GM19468 (cell line): Measurements from ENCODE around the gene RFPL1.
"Not testable (repeated sequence)": the region's sequence is repeated elsewhere in the genome, so short reads cannot be mapped to it uniquely, and the experiment has no call there.

Source experiments
- ATAC-seq: cut with Tn5 transposase; IDR thresholded peaks from one replicate; pipeline ENCODE4 v1.9.1; 2021; ENCODE audit warnings: mild to moderate bottlenecking, moderate library complexity, moderate number of reproducible peaks; ENCODE audit not compliant: unreplicated experiment; ENCODE audit errors: extremely low read depth

The RFPL1 gene

DNA sequence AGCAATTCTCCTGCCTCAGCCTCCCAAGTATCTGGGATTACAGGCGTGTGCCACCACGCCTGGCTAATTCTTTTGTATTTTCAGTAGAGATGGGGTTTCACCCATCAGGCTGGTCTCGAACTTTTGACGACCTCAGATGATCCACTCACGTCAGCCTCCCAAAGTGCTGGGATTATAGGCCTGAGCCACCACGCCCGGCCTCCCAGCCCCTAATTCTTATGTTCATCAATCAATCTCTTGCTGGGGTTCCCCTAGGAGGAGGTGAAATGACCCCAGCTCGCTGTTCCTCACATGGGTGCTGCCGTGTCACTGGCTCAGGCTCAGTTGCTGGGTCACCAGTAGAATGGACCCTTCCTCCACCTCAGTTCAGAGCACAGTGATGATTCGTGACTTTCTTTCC, at the start of gene RFPL1:
TSS of gene RFPL1 (plus strand) at position 301 of the 400 bp plus-strand sequence.
- ATAC-seq = not testable (repeated sequence)

DNA sequence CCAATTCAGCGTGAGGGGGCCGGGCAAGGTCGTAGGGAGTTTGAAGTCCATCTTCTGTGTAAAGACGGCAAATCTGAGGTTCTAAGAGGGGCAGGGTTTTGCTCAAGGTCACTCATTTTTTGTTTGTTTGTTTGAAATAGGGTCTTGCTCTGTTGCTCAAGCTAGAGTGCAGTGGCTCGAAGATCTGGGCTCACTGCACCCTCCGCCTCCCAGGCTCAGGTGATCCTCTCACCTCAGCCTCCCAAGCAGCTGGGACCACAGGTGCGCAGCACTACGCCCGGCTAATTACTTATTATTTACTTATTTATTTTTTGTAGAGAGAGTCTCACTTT, 49.7 kb upstream of the RFPL1 start:
- no peak for ATAC-seq

DNA sequence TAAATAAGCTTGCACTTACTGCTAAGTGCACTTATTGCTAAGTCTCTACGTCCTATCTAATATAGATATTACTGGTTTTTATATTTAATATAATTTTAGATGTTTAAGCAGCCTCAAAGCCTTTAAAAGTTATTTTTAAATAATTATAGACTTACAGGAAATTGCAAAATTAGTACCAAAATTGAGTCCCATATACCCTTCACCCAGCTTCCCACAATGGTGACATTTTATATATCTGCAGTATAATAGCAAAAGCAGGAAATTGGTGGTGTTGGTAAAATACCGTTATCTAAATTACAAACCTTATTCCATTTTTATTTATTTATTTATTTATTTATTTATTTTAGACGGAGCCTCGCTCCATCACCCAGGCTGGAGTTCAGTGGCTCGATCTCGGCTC, 48.1 kb upstream of the RFPL1 start:
- ATAC-seq = no peak

DNA sequence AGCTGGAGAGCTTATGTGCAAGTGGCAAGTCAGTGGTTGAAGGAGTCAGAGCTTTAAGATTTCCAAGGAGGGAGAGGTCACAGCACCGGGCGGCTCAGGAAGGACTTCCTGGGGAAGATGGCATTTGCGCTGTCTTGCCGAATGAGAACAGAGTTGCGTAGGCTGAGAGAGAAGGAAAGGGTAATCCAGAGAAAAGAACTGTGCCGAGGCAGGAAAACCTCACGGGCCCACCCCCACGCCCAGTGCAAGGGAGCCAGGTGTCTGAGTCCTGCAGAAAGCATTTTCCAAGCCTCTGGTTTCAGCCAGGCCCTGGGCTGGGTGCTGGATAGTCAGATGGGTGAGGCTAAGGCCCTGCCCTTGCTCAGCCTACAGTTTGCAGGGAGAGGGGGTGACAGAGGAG, 46.8 kb upstream of the RFPL1 start:
- no peak for ATAC-seq

DNA sequence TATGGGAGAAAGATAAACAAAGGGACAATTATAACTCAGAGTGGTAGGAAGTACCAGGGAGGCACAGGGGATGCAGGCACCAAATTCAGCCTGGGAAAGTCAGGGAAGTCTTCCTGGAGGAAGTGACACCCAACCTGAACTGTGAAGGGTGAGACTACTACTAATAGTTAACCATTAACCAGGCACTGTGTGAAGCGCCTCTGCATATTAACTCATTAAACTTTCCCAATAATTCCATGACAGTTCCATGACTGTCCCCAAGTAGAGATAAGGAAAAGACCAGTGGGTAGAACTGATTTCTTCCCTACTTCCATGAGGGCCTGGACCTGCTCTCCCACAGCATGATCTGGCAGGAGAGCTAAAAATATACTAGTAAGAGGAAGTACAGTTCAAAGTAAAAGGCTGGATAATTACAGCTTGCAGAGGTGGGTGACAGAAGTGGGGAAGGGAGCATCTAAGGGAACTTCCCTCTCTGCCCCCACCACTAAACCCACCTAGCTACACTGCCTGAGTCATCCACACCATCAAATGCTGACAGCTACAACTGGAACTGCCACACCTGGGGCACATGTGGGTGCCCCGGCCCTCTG, 45.3 kb upstream of the RFPL1 start:
- no peak for ATAC-seq

DNA sequence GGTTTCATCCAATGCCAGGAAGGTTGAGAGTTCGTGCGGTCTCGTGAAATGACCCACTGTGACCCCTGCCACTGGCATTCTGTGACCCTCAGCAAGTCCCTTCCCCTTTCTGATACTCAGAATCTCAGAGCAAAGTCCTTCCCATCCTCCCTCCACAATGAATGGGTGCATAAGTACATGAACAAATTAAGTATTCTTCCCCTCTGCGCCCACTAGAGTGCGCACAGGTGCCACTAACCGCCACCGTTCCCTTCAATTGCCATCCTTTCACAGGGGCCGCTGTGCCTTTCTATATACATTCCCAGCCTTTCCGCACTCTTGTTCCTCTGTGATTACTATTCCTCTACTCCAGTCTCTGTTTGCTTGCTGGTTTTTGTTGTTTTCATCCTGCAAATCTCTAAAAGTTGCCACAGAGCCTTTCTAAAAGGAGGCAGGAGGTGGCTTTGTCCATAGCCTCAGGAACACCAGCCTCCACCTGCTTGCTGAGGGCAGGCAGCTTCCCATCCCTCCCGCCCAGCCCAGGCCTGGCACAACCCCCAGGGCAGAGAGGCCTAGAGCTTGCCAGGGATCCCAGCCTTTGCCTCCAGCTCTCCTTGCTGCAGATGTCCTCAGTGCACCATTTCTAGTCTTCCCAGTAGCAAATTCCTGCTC, 43.3 kb upstream of the RFPL1 start:
- ATAC-seq = no peak

DNA sequence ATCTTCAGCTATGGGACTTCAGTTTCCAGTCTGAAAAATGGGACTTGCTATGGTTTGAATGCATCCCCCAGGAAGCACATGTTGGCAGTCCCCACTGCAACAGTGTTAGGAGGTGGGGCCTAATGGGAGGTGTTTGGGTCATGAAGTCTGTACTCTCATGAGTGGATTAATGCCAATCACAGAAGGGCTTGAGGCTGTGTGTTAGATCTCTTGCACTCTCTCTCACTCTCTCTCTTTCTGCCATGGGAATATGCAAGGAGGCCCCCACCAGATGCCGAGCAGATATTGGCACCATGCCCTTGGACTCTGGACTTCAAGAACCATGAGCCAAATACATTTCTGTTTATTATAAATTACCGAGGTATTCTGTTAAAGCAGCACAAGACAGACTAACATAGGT, 42.3 kb upstream of the RFPL1 start:
- no peak for ATAC-seq

DNA sequence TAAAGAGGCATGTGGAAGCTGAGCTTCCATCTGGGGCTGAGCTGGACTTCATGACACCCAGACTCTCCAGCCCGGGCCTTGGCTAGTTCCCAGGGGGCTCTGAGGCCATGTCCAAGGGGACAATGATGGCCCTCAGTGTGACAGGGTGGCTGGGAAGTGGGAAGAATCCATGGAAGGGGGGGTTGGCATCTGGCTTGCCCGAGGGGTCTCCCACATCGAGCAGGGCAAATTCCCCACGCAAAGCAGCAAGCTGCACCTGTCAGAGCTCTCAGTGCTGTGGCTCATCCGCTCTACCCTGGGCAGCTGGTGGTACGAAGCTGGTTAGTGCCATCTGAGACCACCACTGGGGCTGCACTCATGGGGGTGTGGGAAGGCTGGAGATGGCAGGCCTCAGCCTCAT, 40.6 kb upstream of the RFPL1 start:
- no peak for ATAC-seq

DNA sequence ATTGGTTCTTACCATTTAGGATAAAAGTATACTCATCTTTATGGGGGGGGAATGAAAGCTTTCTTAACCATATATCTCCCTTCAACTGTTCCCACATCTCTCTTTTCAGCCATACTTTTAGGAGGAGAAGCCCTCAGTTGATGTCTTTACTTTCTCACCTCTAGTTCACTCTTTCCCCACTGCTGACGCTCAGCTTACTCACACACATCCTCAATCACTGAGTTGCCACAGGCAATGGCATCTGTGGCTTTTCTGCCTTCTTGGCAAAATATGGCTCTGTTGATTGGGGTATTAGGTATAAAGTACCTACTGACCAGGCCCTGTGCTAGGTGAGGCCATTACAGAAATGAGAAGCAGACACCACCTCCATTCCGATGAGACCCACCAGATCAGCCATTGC, 37.8 kb upstream of the RFPL1 start:
- no peak for ATAC-seq

DNA sequence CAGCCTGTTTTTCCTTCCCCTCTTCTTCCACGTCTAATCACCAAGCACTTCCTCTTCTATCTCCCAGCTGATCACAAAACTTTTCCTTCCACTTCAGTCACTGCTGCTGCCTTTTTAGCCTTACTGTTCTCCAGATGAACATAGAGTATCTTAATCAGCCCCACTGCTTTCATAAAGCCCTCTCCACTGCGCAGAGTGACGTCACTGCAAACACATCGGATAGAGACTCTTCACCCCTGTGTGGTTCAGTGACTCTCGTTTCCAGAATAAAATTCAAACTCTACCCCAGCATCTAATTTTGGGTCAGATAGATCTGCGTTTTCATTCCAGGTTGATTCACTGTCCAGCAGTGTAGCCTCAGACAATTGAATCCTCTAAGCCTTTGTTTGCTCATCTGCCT, 36.8 kb upstream of the RFPL1 start:
- not testable (repeated sequence) for ATAC-seq

DNA sequence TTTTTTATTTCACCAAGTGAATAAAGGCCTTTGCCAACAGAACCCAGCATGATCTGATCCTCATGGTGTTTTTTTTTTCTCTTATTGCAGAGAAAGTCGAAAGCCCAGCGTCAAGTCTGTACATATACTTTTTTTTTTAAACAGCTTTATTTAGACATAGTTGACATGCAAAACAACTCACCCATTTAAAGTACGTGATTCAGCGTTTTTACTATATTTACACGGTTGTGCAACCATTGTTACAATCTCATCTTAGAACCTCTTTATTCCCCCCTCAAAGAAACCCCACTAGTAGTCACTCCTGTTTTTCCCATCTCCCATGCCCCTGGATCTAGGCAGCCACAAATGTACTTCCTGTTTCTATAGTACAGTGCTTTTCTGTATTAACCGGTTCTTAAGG, 29.4 kb upstream of the RFPL1 start:
- no peak for ATAC-seq

DNA sequence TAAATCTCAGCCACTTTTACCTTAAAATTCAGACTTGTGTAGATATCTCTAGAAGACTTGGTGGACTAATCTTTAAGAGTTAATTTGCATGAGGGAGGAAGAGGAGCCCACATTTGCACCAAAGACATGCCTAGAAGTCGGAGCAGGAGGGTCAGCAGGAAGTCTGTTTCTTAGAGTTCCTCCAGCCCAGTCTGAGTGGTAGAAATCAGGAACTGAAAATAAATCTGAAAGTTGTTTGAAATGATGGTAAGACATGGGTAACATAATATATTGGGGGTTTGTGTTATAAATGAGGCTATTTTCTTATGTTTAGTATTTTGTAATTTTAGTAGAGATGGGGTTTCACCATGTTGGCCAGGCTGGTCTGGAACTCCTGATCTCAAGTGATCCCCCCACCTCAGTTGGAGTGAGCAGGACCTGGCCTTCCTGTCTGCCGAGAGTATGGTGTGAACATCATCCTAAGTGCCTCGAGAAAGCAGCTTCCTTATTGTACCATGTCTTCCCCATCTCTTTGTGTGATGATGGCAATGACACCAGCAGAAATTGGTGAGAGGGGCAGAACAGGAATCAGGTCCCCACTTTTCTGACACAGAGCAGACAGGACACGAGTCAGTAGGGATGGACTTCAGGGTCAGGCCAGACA, 26.7 kb upstream of the RFPL1 start:
- ATAC-seq = not testable (repeated sequence)

DNA sequence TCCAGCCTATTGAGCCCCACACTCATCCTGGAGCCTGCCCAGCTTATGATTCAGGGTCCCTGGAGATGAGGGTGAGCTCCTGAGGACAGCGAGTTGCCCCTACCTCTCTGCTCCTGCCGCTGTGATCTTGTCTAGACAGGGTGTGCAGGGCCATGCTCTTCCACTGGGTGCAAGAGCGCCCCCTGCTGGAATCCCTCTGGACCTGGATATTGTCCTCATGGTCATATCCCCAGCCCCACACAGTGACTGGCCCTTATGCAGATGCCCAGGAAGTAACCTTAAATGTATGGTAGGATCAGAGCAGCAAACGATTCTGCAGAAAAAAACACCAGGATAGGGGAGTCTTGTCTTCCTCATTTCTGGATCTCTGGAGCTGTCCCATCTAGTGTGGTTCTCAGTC, 25.6 kb upstream of the RFPL1 start:
- not testable (repeated sequence) for ATAC-seq

DNA sequence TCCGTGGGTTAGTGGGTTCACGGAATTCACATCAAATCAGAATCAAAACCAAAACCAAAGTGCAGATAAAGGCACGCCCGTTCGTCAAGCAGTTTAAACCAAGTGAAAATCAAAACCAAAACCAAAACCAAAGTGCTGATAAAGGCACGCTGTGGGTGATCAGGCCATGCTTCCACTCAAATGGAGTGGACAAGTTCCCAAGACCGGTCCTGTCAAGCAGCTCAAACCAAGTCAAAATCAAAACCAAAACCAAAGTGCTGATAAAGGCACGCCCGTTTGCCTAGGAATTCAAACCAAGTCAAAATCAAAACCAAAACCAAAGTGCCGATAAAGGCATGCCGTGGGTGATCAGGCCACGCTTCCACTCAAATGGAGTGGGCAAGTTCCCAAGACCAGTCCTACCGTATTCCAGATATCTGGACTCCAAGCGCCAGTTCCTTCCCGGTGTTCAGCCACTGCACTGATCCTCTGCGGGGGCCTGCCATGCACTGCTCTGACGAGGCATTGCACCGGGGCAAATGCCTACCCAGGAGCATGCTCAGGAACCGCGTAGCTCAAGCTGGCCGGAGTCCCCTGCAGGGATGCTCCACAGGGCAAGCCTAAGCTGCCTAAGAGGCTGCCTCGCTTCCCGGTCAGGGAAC, 23.3 kb upstream of the RFPL1 start:
- not testable (repeated sequence) for ATAC-seq

DNA sequence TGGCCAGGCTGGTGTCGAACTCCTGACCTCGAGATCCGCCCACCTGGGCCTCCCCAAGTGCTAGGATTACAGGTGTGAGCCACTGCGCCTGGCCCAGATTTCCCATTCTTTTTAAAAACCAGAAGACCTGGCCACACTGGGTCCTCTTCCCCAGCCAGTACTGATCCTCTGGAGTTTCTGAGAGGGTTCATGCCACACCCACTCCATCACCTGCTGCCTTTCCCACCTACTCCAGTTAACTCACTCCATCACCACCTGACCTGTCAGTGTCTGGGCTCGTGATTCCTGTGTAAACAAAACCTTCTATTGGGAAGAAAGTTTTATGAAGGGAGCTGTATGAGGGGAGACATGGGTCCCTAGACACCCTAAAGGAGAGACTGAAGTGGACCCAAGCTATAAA, 19.7 kb upstream of the RFPL1 start:
- ATAC-seq = not testable (repeated sequence)

DNA sequence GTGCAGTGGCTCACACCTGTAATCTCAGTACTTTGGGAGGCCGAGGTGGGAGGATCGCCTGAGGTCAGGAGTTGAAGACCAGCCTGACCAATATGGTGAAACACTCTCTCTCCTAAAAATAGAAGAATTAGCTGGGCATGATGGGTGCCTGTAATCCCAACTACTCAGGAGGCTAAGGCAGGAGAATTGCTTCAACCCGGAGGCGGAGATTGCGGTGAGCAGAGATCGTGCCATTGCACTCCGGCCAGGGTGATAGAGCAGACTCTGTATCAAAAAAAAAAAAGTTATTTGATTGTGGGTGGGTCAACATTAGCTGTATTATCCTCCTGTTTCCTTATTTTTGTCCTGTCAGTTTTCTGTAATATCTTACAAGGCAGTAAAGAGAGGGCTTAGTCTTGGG, 11.9 kb upstream of the RFPL1 start:
- ATAC-seq = no peak

DNA sequence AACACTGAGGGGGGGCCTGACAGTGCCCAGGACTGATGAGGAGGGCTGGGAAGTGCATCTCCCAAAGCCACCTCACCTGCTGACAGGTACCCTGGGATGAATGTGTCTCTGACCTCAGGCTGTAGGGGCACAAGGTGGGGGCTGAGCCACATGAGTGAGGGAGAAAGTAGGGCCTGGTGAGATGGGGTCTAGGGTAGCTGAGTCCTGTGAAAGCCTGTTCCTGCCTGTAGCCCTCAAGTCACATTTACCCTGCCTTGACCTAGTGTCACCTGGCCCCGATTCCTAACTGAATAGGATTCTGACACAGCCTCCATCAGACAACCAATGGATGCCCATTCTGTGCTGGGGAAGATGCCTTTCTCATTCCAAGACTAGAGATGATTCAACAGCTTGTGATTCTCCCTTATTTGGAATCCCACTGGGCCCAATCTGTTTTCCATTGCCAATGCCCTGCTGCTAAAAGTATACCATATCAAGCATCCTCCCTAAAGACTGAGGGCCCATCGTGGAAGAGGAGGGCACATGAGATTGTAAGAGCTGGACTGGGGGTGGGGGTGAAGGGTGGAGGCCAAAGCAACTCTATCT, 11.1 kb upstream of the RFPL1 start:
- ATAC-seq = no peak

DNA sequence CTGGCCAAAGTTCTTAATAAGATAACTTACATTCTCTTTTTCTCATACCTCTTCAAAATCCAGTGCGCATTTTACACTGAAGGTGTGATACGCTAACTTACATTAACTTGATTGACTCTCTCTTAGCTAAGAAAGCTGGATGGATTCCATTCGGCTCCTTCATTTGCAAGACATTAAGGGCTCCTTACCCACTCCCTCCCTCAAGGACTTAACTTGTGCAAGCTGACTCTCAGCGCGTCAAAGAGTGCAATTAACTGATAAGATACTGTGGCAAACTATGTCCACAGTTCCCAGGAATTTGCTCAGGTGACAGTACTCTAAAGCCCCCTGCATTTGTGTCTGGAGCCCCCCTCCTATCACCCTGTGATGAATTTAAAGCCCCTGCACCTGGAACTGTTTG, 6.4 kb upstream of the RFPL1 start:
- ATAC-seq = no peak

DNA sequence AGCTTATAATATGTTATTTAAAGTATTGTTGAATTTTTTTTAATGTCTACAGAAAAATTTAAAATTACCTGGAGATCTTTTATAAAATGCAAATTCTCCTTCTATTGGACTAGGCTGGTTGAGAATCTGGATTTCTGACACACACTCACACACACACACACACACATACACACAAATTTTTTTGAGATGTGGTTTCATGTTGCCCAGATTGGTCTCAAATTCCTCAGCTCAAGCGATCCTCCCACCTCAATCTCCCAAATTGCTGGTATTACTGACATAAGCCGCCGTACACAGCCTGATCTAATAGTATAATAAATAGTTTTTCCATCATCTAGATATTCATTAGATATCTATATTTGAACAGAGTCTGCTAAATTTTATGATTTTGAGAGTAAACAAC, 4.5 kb upstream of the RFPL1 start:
- ATAC-seq = no peak

DNA sequence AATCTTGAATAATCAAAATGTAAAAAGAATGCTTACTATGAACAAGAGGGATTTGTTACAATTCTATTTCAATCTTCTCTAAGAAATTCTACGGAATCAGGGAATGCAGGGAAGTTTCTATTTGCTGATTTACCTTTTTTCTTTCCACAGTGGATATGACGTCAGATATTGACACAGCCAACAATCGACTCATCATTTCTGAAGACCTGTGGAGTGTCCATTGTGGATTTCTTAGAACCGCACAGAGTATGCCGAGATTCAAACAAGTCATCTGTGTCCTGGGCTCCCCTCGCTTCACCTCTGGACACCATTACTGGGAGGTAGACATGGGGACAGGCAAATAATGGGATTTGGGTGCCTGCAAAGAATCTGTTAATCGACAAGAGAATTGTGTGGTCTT, 4.1 kb upstream of the RFPL1 start:
- no peak for ATAC-seq
